Colonic mucosa (tissue), 4 donors: ENCODE measurements around the gene SCLT1. TPM values are rescaled to one million over a fixed set of nuclear protein-coding genes. Genes with fewer than 3 reads are reported as not detected.
A peak's percentile ranks its signal among the peaks of the same experiment; 100 is the strongest.

Source experiments
- DNase-seq: peaks from one replicate; pipeline ENCODE4 v3.0.0-alpha.2; 2020
- H3K27ac ChIP-seq: fragments of 200-600 bp; one replicate; pipeline ENCODE4 v1.8.0; 2021
- H3K27me3 ChIP-seq: fragments of 200-600 bp; one replicate; pipeline ENCODE4 v1.8.0; 2021
- H3K36me3 ChIP-seq: fragments of 200-600 bp; one replicate; pipeline ENCODE4 v1.8.0; 2021
- H3K4me1 ChIP-seq: fragments of 200-600 bp; one replicate; pipeline ENCODE4 v1.8.0; 2021; ENCODE audit warnings: mild to moderate bottlenecking
- H3K4me3 ChIP-seq: fragments of 200-600 bp; one replicate; pipeline ENCODE4 v1.8.0; 2021
- H3K9ac ChIP-seq, 2 donors: one replicate each; pipeline ENCODE4 v1.7.0; 2013; ENCODE audit warnings: control low read depth in 2 of 2, low read depth in 2 of 2, low read length in 2 of 2
- H3K9me3 ChIP-seq: fragments of 200-600 bp; one replicate; pipeline ENCODE4 v1.8.0; 2021
- intact Hi-C: fragments of 100-400 bp; cut with DNase I; formaldehyde crosslinking; loops from one replicate; pipeline ENCODE4 v1.14.1; 2022
- total RNA-seq, 2 donors: library from RNA; stranded (reverse); fragmentation: NEBNext Ultra II Directional in 1 of 2; extraction: Animal tissue kit (Norgen Biotek cat#: 25700) in 1 of 2; gene quantifications; one replicate each; pipeline ENCODE4 v1.2.1, GENCODE V29; 2021
- TF ChIP-seq, protein P1 (sequence below): fragments of 200-600 bp; IDR thresholded peaks from one replicate; pipeline ENCODE4 v1.8.0; 2022; ENCODE audit warnings: antibody characterized with exemption, mild to moderate bottlenecking
- donor health status: healthy.
- donor health status: DM: no; HTN: no; CAD: no.
- donor health status: DM: no; HTN: no; CAD: no.

The SCLT1 gene
- 10 to 100 TPM in 1 of 2 donors, 1 to 10 TPM in 1; 8.4 to 13.9 TPM for total RNA-seq

DNA sequence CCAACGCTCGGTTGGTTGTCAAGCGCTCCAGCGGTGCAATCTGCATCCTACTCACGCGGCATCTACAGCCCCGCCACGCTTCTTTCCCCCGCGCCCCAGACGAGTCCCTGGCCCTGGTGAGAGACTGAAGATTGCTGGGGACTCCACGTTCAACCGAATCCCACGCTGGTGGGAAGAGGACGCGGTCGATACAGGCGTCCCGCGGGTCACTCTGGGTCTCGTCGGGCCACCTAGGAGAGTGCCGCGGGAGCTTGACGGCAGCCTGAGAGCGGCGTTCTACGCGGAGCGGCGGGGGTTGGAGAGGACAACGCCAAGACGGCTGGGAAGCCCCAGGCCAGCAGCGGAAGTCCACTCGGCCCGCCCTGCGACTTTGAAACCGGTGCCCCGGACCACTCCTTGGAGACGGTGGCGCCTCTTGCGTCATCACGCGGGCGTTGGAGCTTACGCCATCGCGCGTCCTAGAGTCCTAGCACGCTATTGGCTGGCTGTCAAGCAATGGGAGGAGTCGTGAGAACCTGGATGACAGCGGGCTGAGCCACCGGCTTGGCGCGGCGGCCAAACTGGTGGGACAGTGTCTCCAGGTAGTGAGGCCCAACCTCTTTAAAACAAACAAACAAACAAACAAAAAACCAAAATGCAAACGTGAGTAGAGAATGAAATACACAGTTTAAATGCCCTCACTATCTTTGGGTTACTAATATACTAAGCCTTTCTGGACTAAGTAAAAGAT is at the start of gene SCLT1:
SCLT1 (minus strand) TSS at position 349 of the 730 bp plus-strand sequence. CDS start 436 bp downstream, outside the sequence.
- intact Hi-C loops = no loop called here
- no peaks in the 10 kb centered on the region for H3K9me3 ChIP-seq
- H3K4me3 ChIP-seq = peak within 1 kb of the TSS; percentile 70
- H3K4me1 ChIP-seq = no peaks in the 10 kb centered on the region
- peak within 1 kb of the TSS; percentile 96 for H3K27ac ChIP-seq
- TF ChIP-seq, protein P1, sequence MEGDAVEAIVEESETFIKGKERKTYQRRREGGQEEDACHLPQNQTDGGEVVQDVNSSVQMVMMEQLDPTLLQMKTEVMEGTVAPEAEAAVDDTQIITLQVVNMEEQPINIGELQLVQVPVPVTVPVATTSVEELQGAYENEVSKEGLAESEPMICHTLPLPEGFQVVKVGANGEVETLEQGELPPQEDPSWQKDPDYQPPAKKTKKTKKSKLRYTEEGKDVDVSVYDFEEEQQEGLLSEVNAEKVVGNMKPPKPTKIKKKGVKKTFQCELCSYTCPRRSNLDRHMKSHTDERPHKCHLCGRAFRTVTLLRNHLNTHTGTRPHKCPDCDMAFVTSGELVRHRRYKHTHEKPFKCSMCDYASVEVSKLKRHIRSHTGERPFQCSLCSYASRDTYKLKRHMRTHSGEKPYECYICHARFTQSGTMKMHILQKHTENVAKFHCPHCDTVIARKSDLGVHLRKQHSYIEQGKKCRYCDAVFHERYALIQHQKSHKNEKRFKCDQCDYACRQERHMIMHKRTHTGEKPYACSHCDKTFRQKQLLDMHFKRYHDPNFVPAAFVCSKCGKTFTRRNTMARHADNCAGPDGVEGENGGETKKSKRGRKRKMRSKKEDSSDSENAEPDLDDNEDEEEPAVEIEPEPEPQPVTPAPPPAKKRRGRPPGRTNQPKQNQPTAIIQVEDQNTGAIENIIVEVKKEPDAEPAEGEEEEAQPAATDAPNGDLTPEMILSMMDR = no peak
- no peaks in the 10 kb centered on the region for H3K36me3 ChIP-seq
- H3K9ac ChIP-seq = peak within 1 kb of the TSS; percentile 88 to 98
- no peaks in the 10 kb centered on the region for H3K27me3 ChIP-seq
- peak; percentile 100 for DNase-seq

DNA sequence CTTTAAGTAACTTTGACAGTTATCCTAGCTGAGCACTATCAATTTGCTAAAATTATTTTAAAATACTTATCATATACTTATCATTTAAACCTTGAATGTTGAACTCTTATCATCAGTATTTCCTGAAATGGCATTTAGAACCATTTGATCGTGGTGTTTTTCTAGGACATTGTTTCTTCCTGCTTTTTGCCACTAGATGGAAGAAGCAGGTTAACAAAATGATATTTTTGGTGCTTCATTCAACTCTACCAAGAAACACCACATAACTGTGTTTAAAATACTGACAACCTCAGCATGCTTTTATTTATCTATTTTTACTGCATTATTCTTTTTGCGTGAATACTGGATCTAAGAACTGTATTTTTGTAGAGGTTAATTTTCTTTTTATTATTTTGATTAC is 47.2 kb upstream of the SCLT1 start:
- Histone ChIP-seq H3K36me3 (no peaks in the 10 kb centered on the region), H3K4me1 (no peaks in the 10 kb centered on the region), H3K27ac (no peak overlapping the region), H3K27me3 (no peaks in the 10 kb centered on the region), H3K4me3 (no peak overlapping the region), H3K9ac (no peak overlapping the region), H3K9me3 (no peaks in the 10 kb centered on the region)
- no peak for DNase-seq
- intact Hi-C loops = no loop called here
- TF ChIP-seq, protein P1 = no peak

- intact Hi-C loops = no loop called here
- H3K27ac ChIP-seq = no peak overlapping the region
- no peaks in the 10 kb centered on the region for H3K4me1 ChIP-seq
- H3K27me3 ChIP-seq = no peaks in the 10 kb centered on the region
- H3K9ac ChIP-seq = no peak overlapping the region
- TF ChIP-seq, protein P1 = no peak
- no peak for DNase-seq
- H3K9me3 ChIP-seq = no peaks in the 10 kb centered on the region
- no peak overlapping the region for H3K4me3 ChIP-seq
- no peaks in the 10 kb centered on the region for H3K36me3 ChIP-seq
Observed at GRCh38 chr4:129138810-129139496, 45.6 kb upstream of the SCLT1 start.

DNA sequence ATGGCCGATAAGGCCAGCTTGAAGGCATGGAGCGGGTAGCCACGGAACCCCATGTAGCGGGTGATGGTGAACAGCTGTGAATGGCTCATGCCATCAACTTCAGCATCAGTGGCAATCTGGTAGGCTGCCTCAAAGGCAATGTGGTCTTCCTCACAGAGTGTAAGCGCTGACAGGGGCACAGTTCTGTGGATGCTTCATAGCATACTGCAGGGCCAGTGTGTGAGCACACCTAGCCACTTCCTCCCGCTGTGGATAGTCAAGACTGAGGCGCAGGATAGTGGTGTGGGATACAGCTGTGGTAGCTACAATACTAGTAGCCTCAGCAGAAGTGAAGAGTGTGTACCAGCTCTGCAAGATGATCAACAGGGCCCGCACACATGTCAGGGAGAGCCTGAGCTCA is 43.1 kb upstream of the SCLT1 start:
- DNase-seq = no peak
- intact Hi-C loops = no loop called here
- Histone ChIP-seq H3K27me3 (no peaks in the 10 kb centered on the region), H3K36me3 (no peaks in the 10 kb centered on the region), H3K4me1 (no peaks in the 10 kb centered on the region), H3K4me3 (no peak overlapping the region), H3K27ac (no peak overlapping the region), H3K9ac (no peak overlapping the region), H3K9me3 (no peaks in the 10 kb centered on the region)
- TF ChIP-seq, protein P1 = no peak

DNA sequence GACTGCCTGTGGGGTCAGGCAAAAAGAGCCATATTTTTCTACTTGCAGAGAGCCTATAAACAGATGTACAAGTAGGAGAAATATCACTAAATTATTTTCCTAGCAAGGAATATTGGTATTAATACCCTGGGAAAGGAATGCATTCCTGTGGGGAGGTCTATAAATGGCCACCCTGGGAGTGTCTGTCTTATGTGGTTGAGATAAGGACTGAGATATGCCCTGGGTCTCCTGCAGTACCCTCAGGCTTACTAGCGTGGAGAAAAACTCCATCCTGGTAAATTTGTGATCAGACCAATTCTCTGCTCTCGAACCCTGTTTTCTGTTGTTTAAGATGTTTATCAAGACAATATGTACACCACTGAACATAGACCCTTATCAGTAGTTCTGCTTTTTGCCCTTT is 38.0 kb upstream of the SCLT1 start:
- no peak overlapping the region for H3K9ac ChIP-seq
- intact Hi-C loops = no loop called here
- H3K27ac ChIP-seq = no peak overlapping the region
- H3K4me1 ChIP-seq = no peaks in the 10 kb centered on the region
- no peak overlapping the region for H3K4me3 ChIP-seq
- TF ChIP-seq, protein P1 = no peak
- no peaks in the 10 kb centered on the region for H3K36me3 ChIP-seq
- H3K9me3 ChIP-seq = no peaks in the 10 kb centered on the region
- H3K27me3 ChIP-seq = no peaks in the 10 kb centered on the region
- no peak for DNase-seq
